T-helper 9 cell (primary cell): ENCODE measurements around the gene SNAPC5.
A peak's percentile ranks its signal among the peaks of the same experiment; 100 is the strongest.
"Not testable (repeated sequence)": the region's sequence is repeated elsewhere in the genome, so short reads cannot be mapped to it uniquely, and the experiment has no call there.

ENCODE experiments used
- DNase-seq: peaks from one replicate; pipeline ENCODE4 v3.0.0-alpha.2; 2020

The SNAPC5 gene

GRCh38 chr15:66489179-66489791, 8.3 kb downstream of the SNAPC5 start:
- DNase-seq, result no peak

GRCh38 chr15:66488525-66488924, 9.0 kb downstream of the SNAPC5 start:
- DNase-seq, result no peak

GRCh38 chr15:66486887-66487286, 10.7 kb downstream of the SNAPC5 start:
- DNase-seq, result no peak

- DNase-seq, result no peak
These were observed 12.9 kb downstream of the SNAPC5 start for GRCh38 chr15:66484539-66485112.

- DNase-seq, result no peak
These were observed 14.4 kb downstream of the SNAPC5 start for GRCh38 chr15:66483131-66483566.

GRCh38 chr15:66482539-66482938, 15.0 kb downstream of the SNAPC5 start:
- DNase-seq, result no peak

- no peak for DNase-seq
These were observed 16.3 kb downstream of the SNAPC5 start for GRCh38 chr15:66481107-66481856.

- no peak for DNase-seq
These were observed 17.3 kb downstream of the SNAPC5 start for GRCh38 chr15:66480267-66480666.

- no peak for DNase-seq
These were observed 20.6 kb downstream of the SNAPC5 start for GRCh38 chr15:66477011-66477410.

GRCh38 chr15:66476535-66476934, 21.0 kb downstream of the SNAPC5 start:
- no peak for DNase-seq

- DNase-seq, result no peak
These were observed 22.6 kb downstream of the SNAPC5 start for GRCh38 chr15:66474963-66475362.

- no peak for DNase-seq
These were observed 23.4 kb downstream of the SNAPC5 start for GRCh38 chr15:66474135-66474534.

- peak; percentile 15 for DNase-seq
These were observed 25.2 kb downstream of the SNAPC5 start for GRCh38 chr15:66472176-66472999.

GRCh38 chr15:66470825-66471224, 26.7 kb downstream of the SNAPC5 start:
- not testable (repeated sequence) for DNase-seq

GRCh38 chr15:66467162-66468040, 30.2 kb downstream of the SNAPC5 start:
- not testable (repeated sequence) for DNase-seq

- not testable (repeated sequence) for DNase-seq
These were observed 32.3 kb downstream of the SNAPC5 start for GRCh38 chr15:66465294-66465693.

- no peak for DNase-seq
These were observed 34.9 kb downstream of the SNAPC5 start for GRCh38 chr15:66462627-66463026.

- DNase-seq, result no peak
These were observed 35.6 kb downstream of the SNAPC5 start for GRCh38 chr15:66461917-66462316.

GRCh38 chr15:66461294-66461693, 36.3 kb downstream of the SNAPC5 start:
- DNase-seq, result not testable (repeated sequence)

- DNase-seq, result no peak
These were observed 37.5 kb downstream of the SNAPC5 start for GRCh38 chr15:66459818-66460615.

GRCh38 chr15:66456211-66456610, 41.4 kb downstream of the SNAPC5 start:
- no peak for DNase-seq
